Measurements from ENCODE around the gene SCUBE2. TPM values are rescaled to one million over a fixed set of nuclear protein-coding genes. Genes with fewer than 3 reads are reported as not detected.

Gene SCUBE2
- total RNA-seq (under 1 TPM in 1 of 2 experiments, not detected in 1; 0.47 TPM), polyA plus RNA-seq (not detected)

- no peak within 1 kb of the TSS for H3K27ac ChIP-seq (ENCODE audit: low read depth, low read length)
- H3K4me3 ChIP-seq (ENCODE audit: low read length), result no peak within 1 kb of the TSS
- Mint-ChIP-seq H3K27ac (peak within 1 kb of the TSS in 1 of 8 donors; percentile 64), H3K9me3 (no peaks in the 10 kb centered on the region), H3K36me3 (no peaks in the 10 kb centered on the region), H3K27me3 (peaks cover 36 to 73% of the 10 kb centered on the region in 2 donors), H3K4me1 (peaks cover 3 to 18% (median 5%) of the 10 kb centered on the region in 3 donors), H3K4me3 (peak within 1 kb of the TSS in 6 of 7 donors; percentile 20 to 85 (median 54))
- H3K27me3 ChIP-seq (ENCODE audit: insufficient read depth, low read length, poor library complexity, severe bottlenecking), result peaks cover 16% of the 10 kb centered on the region
- H3K36me3 ChIP-seq (ENCODE audit: insufficient read depth, low read length), result no peaks in the 10 kb centered on the region
- no peak for DNase-seq
- CTCF ChIA-PET, result no interaction called here
- no peaks in the 10 kb centered on the region for H3K9me3 ChIP-seq (ENCODE audit: low read length)
- POLR2A ChIA-PET, result no interaction called here
- H3K4me1 ChIP-seq (ENCODE audit: insufficient read depth, low read length), result no peaks in the 10 kb centered on the region
These were observed at the start of gene SCUBE2 for GRCh38 chr11:9091044-9091922. Gene SCUBE2 (minus strand): TSS chr11:9091599. CDS start chr11:9091528, 71 bp downstream.

- DNase-seq, result no peak
- Histone ChIP-seq H3K27me3 (ENCODE audit: insufficient read depth, low read length, poor library complexity, severe bottlenecking) (no peaks in the 10 kb centered on the region), H3K9me3 (ENCODE audit: low read length) (no peaks in the 10 kb centered on the region), H3K36me3 (ENCODE audit: insufficient read depth, low read length) (peaks cover 32% of the 10 kb centered on the region), H3K4me3 (ENCODE audit: low read length) (no peak overlapping the region), H3K4me1 (ENCODE audit: insufficient read depth, low read length) (no peaks in the 10 kb centered on the region), H3K27ac (ENCODE audit: low read depth, low read length) (no peak overlapping the region)
- POLR2A ChIA-PET, result no interaction called here
- Mint-ChIP-seq H3K4me1 (peaks cover 13 to 17% (median 14%) of the 10 kb centered on the region in 3 donors), H3K4me3 (no peak overlapping the region), H3K9me3 (no peaks in the 10 kb centered on the region), H3K36me3 (peaks cover 0 to 64% (median 12%) of the 10 kb centered on the region in 3 donors), H3K27me3 (no peaks in the 10 kb centered on the region), H3K27ac (peak overlapping the region in 1 of 8 donors; percentile 0)
- CTCF ChIA-PET, result interaction anchor here (1.2 kb wide), 1 partner anchor 227 kb away, joined by 4 read pairs; no protein-coding TSS in a partner anchor
These were observed 49.8 kb upstream of the SCUBE2 start for GRCh38 chr11:9141186-9141585.

GRCh38 chr11:9139628-9140357, 48.4 kb upstream of the SCUBE2 start:
- Histone ChIP-seq H3K4me3 (ENCODE audit: low read length) (no peak overlapping the region), H3K36me3 (ENCODE audit: insufficient read depth, low read length) (peaks cover 32% of the 10 kb centered on the region), H3K27ac (ENCODE audit: low read depth, low read length) (no peak overlapping the region), H3K4me1 (ENCODE audit: insufficient read depth, low read length) (no peaks in the 10 kb centered on the region), H3K9me3 (ENCODE audit: low read length) (no peaks in the 10 kb centered on the region), H3K27me3 (ENCODE audit: insufficient read depth, low read length, poor library complexity, severe bottlenecking) (no peaks in the 10 kb centered on the region)
- no peak for DNase-seq
- H3K27ac Mint-ChIP-seq, result peak overlapping the region in 5 of 8 donors; percentile 39 to 62 (median 53)
- peaks cover 4 to 52% (median 10%) of the 10 kb centered on the region in 3 donors for H3K36me3 Mint-ChIP-seq
- H3K27me3 Mint-ChIP-seq, result no peaks in the 10 kb centered on the region
- peaks cover 13 to 17% (median 14%) of the 10 kb centered on the region in 3 donors for H3K4me1 Mint-ChIP-seq
- H3K9me3 Mint-ChIP-seq, result no peaks in the 10 kb centered on the region
- POLR2A ChIA-PET, result no interaction called here
- no peak overlapping the region for H3K4me3 Mint-ChIP-seq
- CTCF ChIA-PET, result interaction anchor here (1.0 to 3.6 kb wide), 5 partner anchors 10 to 226 kb away, joined by 3 to 51 read pairs (median 4); no protein-coding TSS in a partner anchor

GRCh38 chr11:9138612-9139579, 47.5 kb upstream of the SCUBE2 start:
- DNase-seq, result no peak
- Histone ChIP-seq H3K36me3 (ENCODE audit: insufficient read depth, low read length) (peaks cover 26% of the 10 kb centered on the region), H3K9me3 (ENCODE audit: low read length) (no peaks in the 10 kb centered on the region), H3K27ac (ENCODE audit: low read depth, low read length) (no peak overlapping the region), H3K27me3 (ENCODE audit: insufficient read depth, low read length, poor library complexity, severe bottlenecking) (no peaks in the 10 kb centered on the region), H3K4me3 (ENCODE audit: low read length) (no peak overlapping the region), H3K4me1 (ENCODE audit: insufficient read depth, low read length) (no peaks in the 10 kb centered on the region)
- Mint-ChIP-seq H3K9me3 (no peaks in the 10 kb centered on the region), H3K36me3 (peaks cover 4 to 44% (median 10%) of the 10 kb centered on the region in 3 donors), H3K4me1 (peaks cover 13 to 17% (median 14%) of the 10 kb centered on the region in 3 donors), H3K27ac (peak overlapping the region in 1 of 8 donors; percentile 42), H3K27me3 (peaks cover 0 to under 1% of the 10 kb centered on the region in 2 donors), H3K4me3 (no peak overlapping the region)
- ChIA-PET CTCF (interaction anchor here (1.0 to 3.6 kb wide), 12 partner anchors 8 to 367 kb away, joined by 3 to 51 read pairs (median 6); no protein-coding TSS in a partner anchor), POLR2A (no interaction called here)

- POLR2A ChIA-PET, result no interaction called here
- no peak overlapping the region for H3K4me3 Mint-ChIP-seq
- DNase-seq, result peak in 1 of 5 donors; percentile 2
These were observed 46.7 kb upstream of the SCUBE2 start for GRCh38 chr11:9138133-9138453.

GRCh38 chr11:9137293-9138132, 46.1 kb upstream of the SCUBE2 start:
- Mint-ChIP-seq H3K27ac (peak overlapping the region in 6 of 8 donors; percentile 7 to 77 (median 50)), H3K27me3 (peaks cover 0 to 3% of the 10 kb centered on the region in 2 donors), H3K36me3 (peaks cover 4 to 31% (median 4%) of the 10 kb centered on the region in 3 donors), H3K4me1 (peaks cover 13 to 17% (median 14%) of the 10 kb centered on the region in 3 donors), H3K4me3 (peak overlapping the region in 6 of 7 donors; percentile 1 to 62 (median 28)), H3K9me3 (no peaks in the 10 kb centered on the region)
- Histone ChIP-seq H3K36me3 (ENCODE audit: insufficient read depth, low read length) (peaks cover 19% of the 10 kb centered on the region), H3K4me3 (ENCODE audit: low read length) (no peak overlapping the region), H3K4me1 (ENCODE audit: insufficient read depth, low read length) (no peaks in the 10 kb centered on the region), H3K9me3 (ENCODE audit: low read length) (no peaks in the 10 kb centered on the region), H3K27ac (ENCODE audit: low read depth, low read length) (no peak overlapping the region), H3K27me3 (ENCODE audit: insufficient read depth, low read length, poor library complexity, severe bottlenecking) (no peaks in the 10 kb centered on the region)
- DNase-seq, result peak; percentile 28 to 62 (median 43)
- ChIA-PET POLR2A (no interaction called here), CTCF (interaction anchor here (0.7 to 3.6 kb wide), 24 partner anchors 7 to 369 kb away, joined by 3 to 51 read pairs (median 4); partner anchors contain the start of gene ASCL3)

More at GRCh38 chr11:9138133-9138453, 46.7 kb upstream of the SCUBE2 start:
- no peak overlapping the region for H3K27ac ChIP-seq (ENCODE audit: low read depth, low read length)
- H3K9me3 Mint-ChIP-seq, result no peaks in the 10 kb centered on the region
- no peaks in the 10 kb centered on the region for H3K4me1 ChIP-seq (ENCODE audit: insufficient read depth, low read length)
- H3K4me3 ChIP-seq (ENCODE audit: low read length), result no peak overlapping the region
- H3K27me3 Mint-ChIP-seq, result peaks cover 0 to 3% of the 10 kb centered on the region in 2 donors
- H3K9me3 ChIP-seq (ENCODE audit: low read length), result no peaks in the 10 kb centered on the region
- CTCF ChIA-PET, result interaction anchor here (0.7 to 3.6 kb wide), 21 partner anchors 8 to 368 kb away, joined by 3 to 51 read pairs (median 5); no protein-coding TSS in a partner anchor
- peak overlapping the region in 3 of 8 donors; percentile 7 to 77 (median 52) for H3K27ac Mint-ChIP-seq
- H3K27me3 ChIP-seq (ENCODE audit: insufficient read depth, low read length, poor library complexity, severe bottlenecking), result no peaks in the 10 kb centered on the region
- peaks cover 13 to 17% (median 14%) of the 10 kb centered on the region in 3 donors for H3K4me1 Mint-ChIP-seq
- H3K36me3 Mint-ChIP-seq, result peaks cover 4 to 36% (median 7%) of the 10 kb centered on the region in 3 donors
- H3K36me3 ChIP-seq (ENCODE audit: insufficient read depth, low read length), result peaks cover 21% of the 10 kb centered on the region

Measured in CD8-positive, alpha-beta memory T cell (primary cell).